IPS-15b (cell line): ENCODE data around the gene AP5Z1.

Experiments
- H3K27me3 ChIP-seq: one replicate; pipeline ENCODE4 v1.6.1; 2013; ENCODE audit warnings: low read length; ENCODE audit not compliant: control insufficient read depth, insufficient read depth
- H3K36me3 ChIP-seq: one replicate; pipeline ENCODE4 v1.6.1; 2013; ENCODE audit warnings: low read length; ENCODE audit not compliant: control insufficient read depth, insufficient read depth
- H3K4me1 ChIP-seq: one replicate; pipeline ENCODE4 v1.6.1; 2013; ENCODE audit warnings: mild to moderate bottlenecking, low read length; ENCODE audit not compliant: control insufficient read depth, insufficient read depth
- H3K4me3 ChIP-seq: one replicate; pipeline ENCODE4 v1.5.1; 2013; ENCODE audit warnings: low read depth, low read length
- H3K9ac ChIP-seq: one replicate; pipeline ENCODE4 v1.6.1; 2013; ENCODE audit warnings: low read depth, mild to moderate bottlenecking, low read length
- H3K9me3 ChIP-seq: one replicate; pipeline ENCODE4 v1.6.1; 2013; ENCODE audit warnings: mild to moderate bottlenecking, low read length; ENCODE audit not compliant: control insufficient read depth, insufficient read depth

Gene AP5Z1

DNA sequence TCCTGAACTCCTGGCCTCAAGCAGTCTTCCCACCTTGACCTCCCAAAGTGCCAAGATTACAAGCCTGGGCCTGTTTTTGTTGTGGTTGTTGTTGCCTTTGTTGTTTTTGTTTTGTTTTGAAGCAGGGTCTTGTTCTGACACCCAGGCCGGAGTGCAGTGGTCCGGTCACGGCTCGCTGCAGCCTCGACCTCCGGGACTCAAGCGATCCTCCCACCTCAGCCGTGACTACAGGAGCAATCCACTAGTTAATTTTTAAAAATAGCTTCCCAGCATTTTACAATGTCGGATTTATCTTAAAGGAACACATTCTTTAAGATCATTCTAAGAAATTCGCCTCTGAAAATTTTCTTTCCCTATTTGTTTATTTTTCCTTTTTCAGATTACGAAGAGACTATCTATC, 27.7 kb upstream of the AP5Z1 start:
- H3K9ac ChIP-seq, result no peak overlapping the region
- H3K27me3 ChIP-seq, result peaks cover 16% of the 10 kb centered on the region
- H3K4me3 ChIP-seq, result no peak overlapping the region
- no peaks in the 10 kb centered on the region for H3K4me1 ChIP-seq
- H3K9me3 ChIP-seq, result no peaks in the 10 kb centered on the region
- H3K36me3 ChIP-seq, result no peaks in the 10 kb centered on the region

DNA sequence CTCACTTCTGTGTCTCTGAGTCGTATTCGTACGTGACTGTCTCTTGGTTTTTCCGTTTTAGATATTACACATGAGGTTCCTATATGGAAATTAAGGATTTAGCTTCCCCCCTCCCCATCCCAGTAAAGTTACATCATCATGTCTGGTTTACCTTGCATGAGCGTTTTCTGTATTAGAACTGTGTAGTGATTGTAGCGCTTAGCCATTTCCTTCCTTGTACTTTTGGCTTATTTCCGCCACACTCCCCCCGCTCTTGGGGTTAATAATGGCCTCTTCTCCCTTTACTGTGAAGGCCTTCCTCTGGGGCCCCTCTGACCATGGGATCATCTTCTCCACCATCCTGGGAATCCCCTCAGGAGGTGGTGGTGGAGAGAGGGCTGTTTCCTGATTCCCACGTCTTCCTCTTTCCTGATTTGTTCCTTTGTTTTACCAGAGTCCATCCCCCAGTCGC, 27.2 kb upstream of the AP5Z1 start:
- Histone ChIP-seq H3K27me3 (peaks cover 11% of the 10 kb centered on the region), H3K4me3 (no peak overlapping the region), H3K9ac (no peak overlapping the region), H3K9me3 (no peaks in the 10 kb centered on the region), H3K36me3 (no peaks in the 10 kb centered on the region), H3K4me1 (no peaks in the 10 kb centered on the region)

DNA sequence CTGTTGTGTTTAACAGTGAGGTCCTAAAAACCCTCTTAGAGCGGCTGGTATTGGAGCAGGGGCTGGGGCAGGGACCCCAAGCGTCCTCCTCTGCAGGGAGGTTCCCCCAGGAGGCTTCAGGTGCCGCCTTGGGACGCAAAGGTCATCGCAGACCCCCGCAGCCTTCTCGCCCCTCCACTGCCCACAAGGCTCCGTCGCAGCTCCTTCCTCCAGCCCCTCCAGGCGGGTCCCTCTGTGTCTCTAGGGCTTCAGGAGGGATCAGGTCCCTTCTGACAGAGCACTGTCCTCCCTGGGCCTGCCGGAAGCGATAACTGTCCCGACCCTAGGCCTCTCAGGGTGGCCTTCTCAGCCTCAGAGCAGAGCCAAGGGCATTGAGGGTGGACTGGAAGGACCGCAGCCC, 26.1 kb upstream of the AP5Z1 start:
- H3K4me1 ChIP-seq, result no peaks in the 10 kb centered on the region
- H3K4me3 ChIP-seq, result no peak overlapping the region
- H3K36me3 ChIP-seq, result peaks cover 2% of the 10 kb centered on the region
- peaks cover under 1% of the 10 kb centered on the region for H3K27me3 ChIP-seq
- no peaks in the 10 kb centered on the region for H3K9me3 ChIP-seq
- no peak overlapping the region for H3K9ac ChIP-seq

DNA sequence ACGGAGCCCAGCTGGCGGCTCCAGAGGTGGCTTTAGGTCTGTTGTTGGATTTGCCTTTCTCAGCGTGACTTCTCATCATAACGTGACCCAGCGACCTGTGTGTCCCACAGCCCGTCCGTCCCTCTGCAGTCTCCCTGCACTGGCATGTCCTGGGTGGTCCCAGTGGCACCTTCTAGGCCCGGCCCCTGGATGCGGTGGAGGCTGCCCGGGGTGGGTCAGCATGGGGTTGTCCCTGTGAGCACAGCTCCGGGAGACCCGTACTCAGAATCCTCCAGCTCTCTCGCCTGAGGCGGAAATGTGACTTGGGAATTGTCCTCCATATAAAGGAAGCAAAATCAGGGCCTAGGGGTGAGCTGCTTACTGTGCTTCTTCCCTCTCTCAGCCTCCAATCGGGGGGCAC, 25.6 kb upstream of the AP5Z1 start:
- H3K27me3 ChIP-seq, result no peaks in the 10 kb centered on the region
- peaks cover 5% of the 10 kb centered on the region for H3K36me3 ChIP-seq
- H3K4me1 ChIP-seq, result no peaks in the 10 kb centered on the region
- H3K9ac ChIP-seq, result no peak overlapping the region
- no peaks in the 10 kb centered on the region for H3K9me3 ChIP-seq
- H3K4me3 ChIP-seq, result no peak overlapping the region

DNA sequence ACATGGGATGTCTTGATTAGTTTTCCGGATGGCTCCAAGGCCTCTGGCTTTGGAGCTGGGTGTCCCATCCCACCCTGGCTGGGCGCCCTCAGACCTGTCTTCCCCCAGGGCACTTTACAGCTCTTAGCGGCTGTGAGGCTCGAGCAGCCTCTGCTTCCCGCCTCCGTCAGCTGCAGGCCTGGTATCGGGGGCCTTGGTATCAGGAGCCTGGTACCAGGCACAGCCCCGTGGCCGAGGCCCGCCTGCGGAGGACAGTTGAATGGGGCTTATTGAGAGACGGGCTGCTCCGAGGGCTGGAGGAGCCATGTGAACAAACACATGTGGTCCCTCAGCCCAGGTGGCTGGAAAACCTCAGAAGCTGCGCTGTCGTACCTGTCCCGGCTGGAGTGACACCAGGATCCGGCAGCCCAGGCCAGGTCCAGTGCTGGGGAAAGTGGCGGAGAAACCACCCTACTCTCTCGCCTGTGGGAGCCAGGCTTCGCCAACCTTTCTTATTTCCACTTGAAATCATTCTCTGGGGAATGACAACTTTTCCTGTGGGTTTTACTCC, 23.9 kb upstream of the AP5Z1 start:
- Histone ChIP-seq H3K9ac (no peak overlapping the region), H3K27me3 (no peaks in the 10 kb centered on the region), H3K9me3 (no peaks in the 10 kb centered on the region), H3K4me3 (no peak overlapping the region), H3K4me1 (no peaks in the 10 kb centered on the region), H3K36me3 (peaks cover 11% of the 10 kb centered on the region)

DNA sequence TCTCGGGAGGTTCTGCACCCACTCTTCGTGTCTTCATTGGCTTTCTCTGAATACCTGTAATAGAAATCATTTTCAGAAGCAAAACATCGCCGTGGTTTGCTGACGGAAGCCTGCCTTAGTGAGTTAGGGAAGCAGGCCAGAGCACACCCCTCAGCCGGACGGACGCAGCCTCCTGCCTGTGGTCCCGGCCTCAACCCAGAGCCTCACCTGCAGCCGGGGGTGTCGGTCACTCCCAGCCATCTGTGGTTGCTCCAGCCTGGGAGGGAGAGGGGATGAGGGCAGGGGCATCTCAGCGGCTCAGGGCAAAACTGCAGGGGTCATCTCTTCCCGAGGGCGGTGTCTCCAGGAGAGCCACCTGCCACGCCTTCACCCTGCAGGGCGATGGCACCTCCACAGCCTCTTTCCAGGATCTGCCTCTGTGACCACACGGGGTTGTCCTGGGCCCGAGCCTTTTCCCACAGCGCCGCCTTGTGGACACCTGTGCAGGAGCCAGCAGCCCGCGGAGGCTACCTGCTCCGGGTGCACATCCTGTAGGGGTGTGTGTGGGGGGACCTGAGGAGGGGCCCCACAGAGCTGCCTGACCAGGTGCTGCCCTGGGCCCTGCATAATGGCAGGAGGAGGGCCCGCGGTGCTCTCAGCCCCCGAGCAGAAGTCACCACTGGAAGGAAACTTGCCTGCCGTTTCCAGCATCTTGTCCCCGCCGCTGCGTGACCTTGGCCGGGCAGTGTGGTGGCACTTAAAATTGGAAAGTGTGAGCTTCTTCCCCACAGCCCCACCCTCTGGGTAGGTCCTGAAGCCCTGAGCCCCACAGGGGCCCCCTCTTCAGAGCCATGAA, 21.6 kb upstream of the AP5Z1 start:
- H3K36me3 ChIP-seq, result peaks cover 17% of the 10 kb centered on the region
- no peaks in the 10 kb centered on the region for H3K4me1 ChIP-seq
- no peak overlapping the region for H3K9ac ChIP-seq
- no peaks in the 10 kb centered on the region for H3K27me3 ChIP-seq
- no peak overlapping the region for H3K4me3 ChIP-seq
- no peaks in the 10 kb centered on the region for H3K9me3 ChIP-seq

DNA sequence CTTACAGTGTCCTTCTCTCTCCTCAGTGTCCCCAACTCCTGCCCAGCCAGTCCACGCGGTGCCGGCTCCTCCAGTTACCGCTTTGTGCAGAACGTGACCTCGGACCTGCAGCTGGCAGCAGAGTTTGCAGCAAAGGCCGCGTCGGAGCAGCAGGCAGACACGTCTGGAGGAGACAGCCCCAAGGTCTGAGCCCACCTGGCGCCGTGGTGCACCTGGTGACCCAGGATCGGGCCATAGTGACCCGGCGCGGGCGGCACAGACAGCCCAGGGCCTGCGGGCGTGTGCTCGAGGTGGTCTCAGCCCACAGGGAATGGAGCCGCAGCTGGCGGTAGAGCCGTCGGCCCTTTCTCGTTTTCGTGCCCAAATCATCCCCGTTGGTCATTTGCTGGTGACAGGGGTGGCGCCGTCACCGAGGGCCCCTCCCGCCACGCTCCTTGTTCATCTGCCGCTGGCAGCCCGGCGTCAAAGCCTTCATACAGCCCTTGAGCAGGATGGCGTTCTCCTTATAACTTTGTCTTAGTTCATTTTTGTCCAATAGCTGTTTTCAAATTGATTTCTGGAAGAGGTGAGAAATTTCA, 20.9 kb upstream of the AP5Z1 start:
- Histone ChIP-seq H3K36me3 (peaks cover 17% of the 10 kb centered on the region), H3K27me3 (no peaks in the 10 kb centered on the region), H3K4me1 (no peaks in the 10 kb centered on the region), H3K4me3 (no peak overlapping the region), H3K9ac (no peak overlapping the region), H3K9me3 (no peaks in the 10 kb centered on the region)

DNA sequence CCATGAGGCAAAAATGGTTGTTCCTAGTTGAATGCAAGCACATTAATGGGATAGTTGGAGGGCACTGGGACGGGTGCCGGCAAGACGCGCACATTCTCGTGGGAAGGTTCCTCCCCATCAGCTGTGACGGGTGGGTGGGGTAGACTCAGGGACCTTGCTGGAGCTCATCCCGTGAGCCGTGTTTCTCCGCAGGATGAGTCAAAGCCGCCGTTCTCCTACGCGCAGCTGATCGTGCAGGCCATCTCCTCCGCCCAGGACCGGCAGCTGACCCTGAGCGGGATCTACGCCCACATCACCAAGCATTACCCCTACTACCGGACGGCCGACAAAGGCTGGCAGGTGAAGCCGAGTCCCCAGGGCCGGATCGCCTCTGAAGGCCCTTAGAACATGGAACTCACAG, 20.4 kb upstream of the AP5Z1 start:
- Histone ChIP-seq H3K9me3 (no peaks in the 10 kb centered on the region), H3K27me3 (no peaks in the 10 kb centered on the region), H3K4me3 (no peak overlapping the region), H3K9ac (no peak overlapping the region), H3K4me1 (no peaks in the 10 kb centered on the region), H3K36me3 (peaks cover 17% of the 10 kb centered on the region)

DNA sequence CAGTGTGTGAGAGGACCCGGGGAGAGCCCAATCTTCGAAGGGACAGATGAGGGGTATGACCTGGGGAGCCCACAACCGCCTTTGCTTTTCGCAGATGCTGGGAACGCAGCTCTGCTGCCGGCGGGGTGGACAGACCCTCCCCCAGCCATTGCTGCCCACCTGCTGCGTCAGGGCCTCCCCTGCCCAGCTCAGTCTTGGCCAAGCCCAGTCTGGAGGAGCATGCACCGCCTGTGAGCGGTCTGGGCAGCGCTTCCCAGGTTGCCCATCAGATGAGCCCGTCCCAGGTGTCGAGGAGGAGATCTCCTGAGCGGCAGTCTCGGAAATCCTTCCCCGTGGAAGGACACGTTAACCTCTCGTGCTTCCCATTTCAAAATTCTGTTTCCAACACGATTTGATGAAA, 17.3 kb upstream of the AP5Z1 start:
- Histone ChIP-seq H3K9me3 (no peaks in the 10 kb centered on the region), H3K36me3 (peaks cover 22% of the 10 kb centered on the region), H3K4me1 (no peaks in the 10 kb centered on the region), H3K4me3 (no peak overlapping the region), H3K9ac (no peak overlapping the region), H3K27me3 (no peaks in the 10 kb centered on the region)

DNA sequence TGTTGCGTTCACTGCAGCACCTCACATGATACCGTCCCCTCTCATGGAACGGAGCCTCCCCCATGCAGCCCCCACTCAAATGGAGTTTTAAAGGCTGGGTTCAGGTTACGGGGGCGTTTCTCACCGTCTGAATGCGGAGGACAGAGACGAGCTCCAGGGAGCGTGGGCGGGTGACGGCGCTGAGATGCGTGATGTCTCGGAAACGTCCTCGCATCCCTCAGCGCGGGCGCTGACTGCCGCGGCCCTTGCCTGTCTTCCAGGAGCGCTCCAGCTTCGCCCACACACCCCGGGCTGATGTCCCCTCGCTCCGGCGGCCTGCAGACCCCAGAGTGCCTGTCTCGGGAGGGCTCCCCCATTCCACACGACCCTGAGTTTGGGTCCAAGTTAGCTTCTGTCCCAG, 16.6 kb upstream of the AP5Z1 start:
- Histone ChIP-seq H3K9ac (no peak overlapping the region), H3K9me3 (no peaks in the 10 kb centered on the region), H3K27me3 (no peaks in the 10 kb centered on the region), H3K4me1 (no peaks in the 10 kb centered on the region), H3K36me3 (peaks cover 24% of the 10 kb centered on the region), H3K4me3 (no peak overlapping the region)

DNA sequence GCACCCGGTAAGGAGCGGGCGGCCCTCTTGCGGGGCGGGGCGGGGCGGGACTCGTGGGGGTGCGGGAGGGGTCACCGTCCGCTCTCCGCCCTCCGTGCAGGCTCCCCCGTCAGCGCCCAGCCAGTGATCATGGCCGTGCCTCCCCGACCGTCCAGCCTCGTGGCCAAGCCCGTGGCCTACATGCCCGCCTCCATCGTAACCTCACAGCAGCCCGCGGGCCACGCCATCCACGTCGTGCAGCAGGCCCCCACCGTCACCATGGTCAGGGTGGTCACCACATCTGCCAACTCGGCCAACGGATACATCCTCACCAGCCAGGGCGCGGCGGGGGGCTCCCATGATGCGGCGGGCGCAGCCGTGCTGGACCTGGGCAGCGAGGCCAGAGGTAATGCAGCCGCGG, 16.2 kb upstream of the AP5Z1 start:
- Histone ChIP-seq H3K4me1 (no peaks in the 10 kb centered on the region), H3K4me3 (no peak overlapping the region), H3K36me3 (peaks cover 26% of the 10 kb centered on the region), H3K27me3 (no peaks in the 10 kb centered on the region), H3K9me3 (no peaks in the 10 kb centered on the region), H3K9ac (no peak overlapping the region)

DNA sequence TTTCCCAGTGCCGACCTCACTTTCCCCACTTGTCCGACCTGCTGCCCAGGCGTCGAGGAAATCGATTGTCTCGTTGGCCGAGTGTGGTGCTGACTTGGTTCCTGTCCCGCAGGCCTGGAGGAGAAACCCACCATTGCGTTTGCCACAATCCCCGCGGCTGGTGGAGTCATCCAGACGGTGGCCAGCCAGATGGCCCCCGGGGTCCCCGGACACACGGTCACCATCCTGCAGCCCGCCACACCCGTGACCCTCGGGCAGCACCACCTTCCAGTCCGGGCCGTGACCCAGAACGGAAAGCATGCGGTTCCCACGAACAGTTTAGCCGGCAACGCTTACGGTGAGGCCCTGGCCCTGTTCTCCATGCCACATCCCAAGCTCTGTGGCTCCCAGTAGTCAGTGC, 14.5 kb upstream of the AP5Z1 start:
- peaks cover 16% of the 10 kb centered on the region for H3K36me3 ChIP-seq
- H3K4me3 ChIP-seq, result no peak overlapping the region
- no peaks in the 10 kb centered on the region for H3K9me3 ChIP-seq
- H3K4me1 ChIP-seq, result no peaks in the 10 kb centered on the region
- H3K27me3 ChIP-seq, result no peaks in the 10 kb centered on the region
- H3K9ac ChIP-seq, result no peak overlapping the region
